Panc1 (cell line): Measurements from ENCODE around the gene NCOA5. TPM values are rescaled to one million over a fixed set of nuclear protein-coding genes. Genes with fewer than 3 reads are reported as not detected.

Experiments
- ATAC-seq: fragments of 200-7000 bp; cut with Tn5 transposase; 2 replicates; pipeline ENCODE4 v1.9.1; 2020; ENCODE audit warnings: mild to moderate bottlenecking, moderate library complexity
- BruUV-seq: library from RNA; stranded (reverse); fragments of 400-500 nt; replicated peaks from 2 replicates; lab custom pipeline; 2021; lab: Mats Ljungman, UMichigan
- CTCF ChIA-PET: fragments of 300-600 bp; sonication (Branson Sonifier 250); formaldehyde crosslinking; loops from one replicate; lab custom pipeline; 2022; ENCODE audit warnings: antibody characterized with exemption; lab: Charles Lee
- POLR2A ChIA-PET: fragments of 300-600 bp; sonication (Branson Sonifier 250); formaldehyde crosslinking; loops from one replicate; lab custom pipeline; 2022; ENCODE audit warnings: antibody characterized with exemption; lab: Charles Lee
- DNase-seq: peaks from one replicate; pipeline ENCODE4 v3.0.0-alpha.2; 2010; ENCODE audit warnings: low read depth, low spot score
- H3K27ac ChIP-seq: 2 replicates; pipeline ENCODE4 v1.5.1; 2011; ENCODE audit warnings: mild to moderate bottlenecking, low read length, inconsistent platforms
- H3K27me3 ChIP-seq: fragments of 200-500 bp; sonication (Bioruptor generic); 2 replicates; pipeline ENCODE4 v1.6.0; 2014; ENCODE audit warnings: low read length, inconsistent platforms; ENCODE audit not compliant: control insufficient read depth, insufficient read depth
- H3K36me3 ChIP-seq: fragments of 200-500 bp; sonication (Bioruptor generic); 2 replicates; pipeline ENCODE4 v1.5.1; 2014; ENCODE audit warnings: inconsistent platforms, mild to moderate bottlenecking, low read length, moderate library complexity; ENCODE audit not compliant: control insufficient read depth, insufficient read depth
- H3K4me1 ChIP-seq: 2 replicates; pipeline ENCODE4 v1.5.1; 2011; ENCODE audit warnings: inconsistent platforms, mild to moderate bottlenecking, low read length, moderate library complexity; ENCODE audit not compliant: control insufficient read depth, insufficient read depth
- H3K4me3 ChIP-seq, 2 experiments: 2 replicates each; pipeline ENCODE4 v1.5.1; 2011 to 2012; ENCODE audit warnings: low read depth in 2 of 2, low read length in 2 of 2, mild to moderate bottlenecking in 2 of 2, inconsistent platforms in 1 of 2, moderate library complexity in 1 of 2
- H3K9me3 ChIP-seq: fragments of 200-500 bp; sonication (Bioruptor generic); 2 replicates; pipeline ENCODE4 v1.5.1; 2014; ENCODE audit warnings: low read depth, mild to moderate bottlenecking, inconsistent platforms, low read length, moderate library complexity; ENCODE audit not compliant: control insufficient read depth, insufficient read depth
- CTCF ChIP-seq: fragments of 450-650 bp; IDR thresholded peaks from 2 replicates; pipeline ENCODE4 v1.5.1; 2017; ENCODE audit warnings: mild to moderate bottlenecking
- REST ChIP-seq, 2 experiments: IDR thresholded peaks; 2 replicates each; pipeline ENCODE4 v1.6.1; 2011 to 2012; ENCODE audit warnings: low read depth in 2 of 2, control low read depth in 1 of 2, low read length in 1 of 2, mild to moderate bottlenecking in 1 of 2, moderate library complexity in 1 of 2; ENCODE audit not compliant: insufficient read depth in 1 of 2
- in situ Hi-C: cut with HindIII; loops from 2 replicates; pipeline ENCODE4 v1.10.0; 2016; ENCODE audit warnings: low sequenced_read_pairs, low pct_unique_long_range_greater_than_20kb
- intact Hi-C: fragments of 100-400 bp; cut with micrococcal nuclease; formaldehyde crosslinking; loops from one replicate; pipeline ENCODE4 v1.10.0; 2022; ENCODE audit not compliant: unreplicated experiment
- total RNA-seq: library from RNA; stranded (reverse); gene quantifications from one replicate; pipeline ENCODE4 v1.2.1, GENCODE V29; 2021; ENCODE audit not compliant: unreplicated experiment

Gene NCOA5
- total RNA-seq, 1 experiment from 2014 or later: 30.6 TPM

DNA sequence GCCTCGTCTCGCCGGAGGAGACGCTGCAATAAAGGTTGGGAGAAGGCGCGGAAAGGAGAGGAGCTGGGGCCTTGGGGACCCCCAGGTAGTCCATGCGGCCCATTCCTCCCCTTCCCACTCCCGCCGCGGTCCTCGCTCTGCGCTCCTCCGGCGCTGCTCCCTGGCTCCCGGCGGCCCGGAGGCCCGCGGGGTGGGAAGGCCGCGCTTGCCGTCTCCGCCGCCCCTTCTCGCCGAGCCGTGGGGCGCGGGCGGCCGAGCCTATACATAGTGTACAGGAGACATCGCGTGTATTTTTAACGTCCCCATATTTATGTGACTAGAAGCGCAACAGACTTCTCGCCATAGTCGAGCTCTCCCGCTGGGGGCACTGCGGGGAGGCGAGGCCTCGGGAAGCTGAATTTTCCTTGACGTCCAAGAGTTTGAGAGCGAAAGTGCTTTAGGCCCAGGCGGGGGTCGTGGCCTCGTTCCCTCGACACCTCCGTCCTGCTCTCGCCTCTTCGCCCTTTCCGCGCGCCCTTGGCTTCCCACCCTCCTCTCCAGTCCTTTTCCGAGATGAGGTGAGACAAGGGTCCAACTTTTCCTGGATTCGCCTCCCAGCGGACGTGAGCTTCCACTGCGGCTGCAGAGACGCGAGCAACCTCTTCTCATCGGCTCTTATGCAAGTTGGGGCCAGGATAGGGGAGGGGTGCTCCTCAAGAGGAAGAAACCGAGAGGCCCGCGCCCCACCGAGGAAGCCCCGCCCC is 31.7 kb downstream of the NCOA5 start:
- Histone ChIP-seq H3K27me3 (no peaks in the 10 kb centered on the region; the same call in 1 of the 2 replicates), H3K4me3 (no peak overlapping the region), H3K4me1 (no peaks in the 10 kb centered on the region), H3K36me3 (0 out of 2 replicates have a peak, but pooled peaks cover 3% of the 10 kb centered on the region), H3K27ac (no peak overlapping the region), H3K9me3 (no peaks in the 10 kb centered on the region)
- TF ChIP-seq CTCF: no peak
- intact Hi-C loops (no loop called here), in situ Hi-C loops (no loop called here)
- BruUV-seq: no TSS peak
- ChIA-PET POLR2A (no interaction called here), CTCF (interaction anchor here (0.9 kb wide), 1 partner anchor 35 kb away, joined by 5 read pairs; no protein-coding TSS in a partner anchor)
- no peak for DNase-seq
- ATAC-seq: 0 out of 2 replicates have a peak, but pooled peaks have one; percentile 8

DNA sequence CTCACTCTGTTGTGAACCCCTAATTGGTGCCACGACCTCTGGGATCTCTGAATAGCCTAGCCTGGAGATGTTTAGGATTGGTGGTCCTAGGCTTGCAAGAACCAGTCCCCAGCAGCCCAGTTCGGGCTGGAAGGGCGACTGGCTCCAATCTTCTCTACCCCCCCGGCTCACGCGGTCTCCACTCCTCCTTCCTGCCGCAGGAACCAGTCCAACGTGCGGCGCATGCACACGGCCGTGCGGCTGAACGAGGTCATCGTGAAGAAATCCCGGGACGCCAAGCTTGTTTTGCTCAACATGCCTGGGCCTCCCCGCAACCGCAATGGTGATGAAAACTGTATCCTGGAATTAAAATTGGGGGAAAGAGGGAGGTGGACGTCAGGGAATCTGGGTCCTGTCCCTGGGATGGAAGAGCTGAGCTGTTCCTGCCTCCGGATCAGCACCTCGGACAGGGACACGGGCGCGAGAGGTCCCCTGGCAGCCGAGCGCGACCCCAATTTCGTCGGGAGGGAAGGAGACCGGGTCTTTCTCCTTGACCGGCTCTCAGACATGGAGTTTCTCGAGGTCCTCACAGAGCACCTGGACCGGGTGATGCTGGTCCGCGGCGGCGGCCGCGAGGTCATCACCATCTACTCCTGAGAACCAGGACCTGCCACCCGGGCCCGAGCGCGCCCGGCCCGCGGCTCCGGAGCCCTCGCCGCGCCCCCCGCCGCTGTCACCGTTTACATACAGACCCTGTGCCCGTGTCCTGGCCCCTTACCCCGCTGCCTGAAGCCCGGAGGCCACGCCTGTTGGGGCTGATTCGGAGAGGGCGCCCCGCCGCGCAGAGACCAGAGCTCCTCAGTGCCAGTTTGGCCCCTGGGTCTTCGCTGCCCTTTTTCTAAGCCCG is 32.5 kb downstream of the NCOA5 start:
- intact Hi-C loops: no loop called here
- BruUV-seq: no TSS peak
- Histone ChIP-seq H3K4me1 (no peaks in the 10 kb centered on the region), H3K4me3 (no peak overlapping the region), H3K27ac (no peak overlapping the region), H3K27me3 (no peaks in the 10 kb centered on the region; the same call in 1 of the 2 replicates), H3K9me3 (no peaks in the 10 kb centered on the region), H3K36me3 (0 out of 2 replicates have a peak, but pooled peaks cover 3% of the 10 kb centered on the region)
- POLR2A ChIA-PET: no interaction called here
- TF ChIP-seq REST (IDR thresholded peaks at IDR 0.05; ENCODE audit: insufficient read depth in 1 of 2, low read depth in 2 of 2, low read length in 1 of 2): peak; percentile 92 to 96
- no peak for TF ChIP-seq CTCF
- no peak for ATAC-seq
- no peak for DNase-seq
- CTCF ChIA-PET: no interaction called here
- in situ Hi-C loops: no loop called here
